ENCODE measurements around the gene VCX3B.
"Not testable (repeated sequence)": the region's sequence is repeated elsewhere in the genome, so short reads cannot be mapped to it uniquely, and the experiment has no call there.

Gene VCX3B

GRCh38 chrX:8464530-8464929 lies at the start of gene VCX3B:
Gene VCX3B (plus strand): TSS chrX:8464830. CDS start chrX:8465451, 621 bp downstream.
- not testable (repeated sequence) for DNase-seq (ENCODE audit: low spot score)

DNA sequence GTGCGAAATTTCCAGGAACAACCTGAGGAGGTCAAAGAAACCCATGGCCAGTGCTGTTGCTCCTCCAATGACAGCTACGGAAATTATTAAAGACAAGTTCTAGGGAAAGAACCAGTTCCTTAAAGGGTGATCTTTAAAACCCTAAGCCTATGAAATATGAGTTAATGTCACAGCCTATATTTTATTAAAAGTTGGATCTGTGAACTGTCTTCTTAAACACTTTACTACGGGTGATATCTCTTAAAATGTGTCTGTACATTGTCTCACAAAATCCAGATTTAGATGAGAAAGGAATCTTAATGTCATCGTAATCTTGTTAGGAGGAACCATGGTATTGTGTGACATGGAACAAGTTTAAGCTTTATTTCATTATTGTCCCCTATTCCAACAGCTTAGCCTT lies 46.3 kb upstream of the VCX3B start:
- no peak for DNase-seq (ENCODE audit: low spot score)

- DNase-seq (ENCODE audit: low spot score) = no peak
Observed at GRCh38 chrX:8424912-8425311, 39.7 kb upstream of the VCX3B start.

DNA sequence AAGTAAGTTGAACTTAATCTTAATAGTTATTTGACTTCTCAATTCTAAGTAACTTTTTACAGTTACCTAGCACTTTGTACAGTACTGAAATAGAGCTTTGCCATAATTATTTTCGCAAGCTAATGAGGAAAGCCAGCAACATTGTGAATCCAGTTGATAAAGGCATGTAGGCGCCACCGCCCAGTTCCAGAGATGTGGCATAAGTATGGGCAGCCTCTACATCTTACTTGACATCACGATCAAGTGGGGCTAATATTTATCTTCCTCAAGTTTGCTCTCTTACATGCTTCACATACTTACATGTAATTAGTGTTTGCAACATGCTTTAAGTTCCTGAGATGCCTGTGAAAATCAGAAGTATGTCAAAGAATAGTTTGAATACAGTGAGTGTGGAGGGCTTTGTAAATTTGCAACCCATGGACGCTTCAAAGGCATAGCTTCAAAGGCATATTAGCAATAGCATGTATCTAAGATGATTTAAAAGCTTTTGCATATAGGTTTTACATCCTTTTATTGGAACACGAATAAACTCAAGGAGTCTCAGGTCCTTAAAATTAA lies 34.9 kb upstream of the VCX3B start:
- DNase-seq (ENCODE audit: low spot score) = no peak

DNA sequence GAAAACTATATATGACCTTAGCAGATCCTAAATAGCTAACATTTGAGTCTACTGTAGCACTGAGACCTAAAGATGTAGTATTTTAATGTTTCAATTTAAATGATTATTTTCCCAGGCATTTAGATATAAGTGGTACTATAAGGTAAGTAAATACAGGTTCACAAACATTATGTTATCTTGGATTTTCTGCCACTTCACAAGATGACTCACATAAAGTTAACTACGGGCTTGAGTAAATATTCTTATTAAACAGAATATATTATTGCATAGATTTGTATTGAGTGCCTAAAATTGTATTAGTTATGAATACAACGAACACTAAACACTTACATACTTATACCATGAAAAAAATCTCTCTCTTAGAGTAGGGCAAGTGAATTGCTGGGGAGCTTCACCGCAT lies 34.2 kb upstream of the VCX3B start:
- DNase-seq (ENCODE audit: low spot score) = no peak

GRCh38 chrX:8432396-8432795 lies 32.2 kb upstream of the VCX3B start:
- DNase-seq (ENCODE audit: low spot score) = no peak

- no peak for DNase-seq (ENCODE audit: low spot score)
Observed at GRCh38 chrX:8433109-8434062, 31.2 kb upstream of the VCX3B start.

DNA sequence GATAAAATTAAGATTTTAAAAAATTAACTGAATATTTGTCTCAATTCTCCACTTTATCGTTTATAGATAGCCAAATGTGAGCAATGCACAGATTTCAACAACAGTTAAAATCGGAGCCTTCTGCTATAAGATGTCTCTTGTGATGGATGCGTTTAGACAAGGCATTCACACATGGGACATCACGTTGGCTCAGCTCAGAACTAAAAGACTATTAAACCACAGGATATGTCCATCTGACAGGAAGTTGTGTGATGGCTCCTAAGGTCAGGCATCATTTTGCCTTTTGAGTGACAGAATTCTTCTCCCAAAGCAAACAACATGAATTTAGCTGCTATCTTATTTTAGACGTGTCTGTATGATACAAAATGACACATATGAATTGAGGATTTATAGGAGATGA lies 17.3 kb upstream of the VCX3B start:
- DNase-seq (ENCODE audit: low spot score) = no peak

DNA sequence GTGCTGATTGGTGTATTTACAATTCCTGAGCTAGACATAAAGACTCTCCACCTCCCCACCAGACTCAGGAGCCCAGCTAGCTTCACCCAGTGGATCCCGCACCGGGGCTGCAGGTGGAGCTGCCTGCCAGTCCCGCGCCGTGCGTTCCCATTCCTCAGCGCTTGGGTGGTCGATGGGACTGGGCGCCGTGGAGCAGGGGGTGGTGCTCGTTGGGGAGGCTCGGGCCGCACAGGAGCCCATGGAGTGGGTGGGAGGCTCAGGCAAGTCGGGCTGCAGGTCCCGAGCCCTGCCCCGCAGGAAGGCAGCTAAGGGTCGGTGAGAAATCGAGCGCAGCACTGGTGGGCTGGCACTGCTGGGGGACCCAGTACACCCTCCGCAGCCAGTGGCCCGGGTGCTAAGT lies 12.3 kb upstream of the VCX3B start:
- DNase-seq (ENCODE audit: low spot score) = not testable (repeated sequence)

GRCh38 chrX:8453611-8454010 lies 11.0 kb upstream of the VCX3B start:
- DNase-seq (ENCODE audit: low spot score) = no peak

DNA sequence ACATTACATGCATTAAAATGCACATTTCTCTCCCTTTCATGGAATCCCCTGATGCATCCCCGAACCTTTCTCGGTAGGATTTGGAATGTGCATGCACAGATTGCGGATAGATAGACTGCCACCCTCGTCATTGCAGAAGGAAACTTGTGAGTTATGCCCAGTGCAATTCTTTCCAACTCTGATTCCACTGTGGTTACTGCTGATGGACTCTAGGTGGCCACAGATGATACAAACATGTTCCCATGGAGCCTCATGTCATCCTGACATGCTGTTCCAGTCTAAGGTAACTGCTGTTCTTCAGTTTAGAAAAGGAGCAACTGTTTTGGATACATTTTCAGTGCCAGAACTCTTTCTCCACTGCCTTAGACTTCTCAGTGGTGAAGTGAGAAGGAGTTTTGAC lies 9.1 kb upstream of the VCX3B start:
- no peak for DNase-seq (ENCODE audit: low spot score)

DNA sequence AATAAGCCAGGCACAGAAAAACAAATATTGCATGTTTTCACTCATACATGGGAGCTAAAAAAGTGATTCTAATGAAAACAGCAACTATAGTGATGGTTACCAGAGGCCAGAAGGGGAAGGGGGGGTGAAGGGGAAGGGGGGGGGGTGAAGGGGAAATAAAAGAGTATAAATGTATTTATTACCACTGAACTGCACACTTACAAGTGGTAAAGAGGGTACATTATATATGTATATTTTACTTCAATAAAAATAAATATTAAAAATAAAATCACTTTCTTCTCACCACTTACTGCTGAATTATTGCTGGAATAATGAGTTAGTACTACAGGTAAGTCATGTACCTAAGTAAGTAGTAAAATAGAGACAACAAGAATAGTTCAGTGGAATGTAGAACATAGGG lies 2.1 kb upstream of the VCX3B start:
- no peak for DNase-seq (ENCODE audit: low spot score)

DNA sequence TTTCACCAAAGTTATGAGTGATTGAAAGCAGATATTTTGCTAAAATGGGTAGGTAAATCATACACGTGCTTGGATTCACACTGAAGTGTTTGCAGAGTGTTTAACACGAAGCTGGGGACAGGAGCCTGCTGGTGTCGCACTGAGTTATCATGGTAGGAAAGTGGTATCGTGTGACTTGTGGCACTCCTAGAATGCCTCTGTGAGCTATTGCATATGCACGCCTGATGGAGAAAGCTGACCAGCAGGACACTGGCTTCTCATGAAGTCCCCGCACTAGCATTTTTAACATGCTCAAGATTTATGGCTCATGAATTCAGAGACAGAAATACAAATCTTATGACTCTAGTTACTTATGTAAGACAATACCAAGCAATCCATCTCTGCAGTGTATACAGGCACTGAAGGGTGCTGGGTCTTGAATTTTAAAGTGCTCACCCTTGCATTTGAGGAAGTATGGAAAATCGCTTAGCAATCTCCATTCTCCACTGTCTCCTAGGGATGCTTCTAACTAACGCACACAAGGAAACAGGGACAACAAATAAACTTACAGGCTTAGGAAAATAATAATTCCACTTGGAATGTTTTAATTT lies 19.8 kb downstream of the VCX3B start:
- DNase-seq (ENCODE audit: low spot score) = no peak

DNA sequence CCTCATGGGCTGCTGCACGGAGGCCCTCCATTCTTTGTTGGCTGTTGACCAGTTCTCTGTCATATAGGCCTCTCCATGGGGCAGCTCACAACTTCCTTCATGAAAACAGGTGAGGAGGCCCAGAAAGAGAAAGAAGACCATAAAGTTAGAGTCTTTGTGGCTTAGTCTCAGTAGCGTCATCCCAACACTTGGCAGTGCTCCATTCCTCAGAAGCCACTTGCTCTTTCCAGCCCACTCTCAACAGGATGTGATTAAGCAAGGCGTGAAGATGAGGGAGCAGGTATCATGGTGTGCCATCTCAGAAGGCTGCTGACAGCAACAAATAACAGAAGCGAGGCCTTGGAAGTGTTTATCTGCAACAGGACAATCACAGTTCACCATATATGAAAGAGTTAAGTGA lies 30.4 kb downstream of the VCX3B start:
- DNase-seq (ENCODE audit: low spot score) = not testable (repeated sequence)

GRCh38 chrX:8500203-8500602 lies 35.6 kb downstream of the VCX3B start:
- DNase-seq (ENCODE audit: low spot score) = no peak

DNA sequence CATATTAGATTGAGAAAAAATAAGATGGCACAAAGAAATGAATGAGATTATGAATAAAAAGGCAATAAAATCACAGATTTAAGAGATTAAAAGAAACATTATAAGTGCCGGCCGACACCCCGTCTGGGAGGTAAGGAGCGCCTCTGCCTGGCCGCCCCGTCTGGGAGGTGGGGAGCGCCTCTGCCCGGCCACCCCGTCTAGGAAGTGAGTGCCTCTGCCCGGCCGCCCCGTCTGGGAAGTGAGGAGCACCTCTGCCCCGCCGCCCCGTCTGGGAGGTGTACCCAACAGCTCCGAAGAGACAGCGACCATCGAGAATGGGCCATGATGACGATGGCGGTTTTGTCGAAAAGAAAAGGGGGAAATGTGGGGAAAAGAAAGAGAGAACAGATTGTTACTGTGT lies 37.5 kb downstream of the VCX3B start:
- not testable (repeated sequence) for DNase-seq (ENCODE audit: low spot score)

GRCh38 chrX:8504451-8504850 lies 39.8 kb downstream of the VCX3B start:
- no peak for DNase-seq (ENCODE audit: low spot score)
